Non-pigmented ciliary epithelial cell (primary cell): ENCODE measurements around the gene PAQR6.

Experiments used
- DNase-seq: peaks from one replicate; pipeline ENCODE4 v3.0.0-alpha.2; 2010; ENCODE audit warnings: low read depth

The PAQR6 gene, protein sequence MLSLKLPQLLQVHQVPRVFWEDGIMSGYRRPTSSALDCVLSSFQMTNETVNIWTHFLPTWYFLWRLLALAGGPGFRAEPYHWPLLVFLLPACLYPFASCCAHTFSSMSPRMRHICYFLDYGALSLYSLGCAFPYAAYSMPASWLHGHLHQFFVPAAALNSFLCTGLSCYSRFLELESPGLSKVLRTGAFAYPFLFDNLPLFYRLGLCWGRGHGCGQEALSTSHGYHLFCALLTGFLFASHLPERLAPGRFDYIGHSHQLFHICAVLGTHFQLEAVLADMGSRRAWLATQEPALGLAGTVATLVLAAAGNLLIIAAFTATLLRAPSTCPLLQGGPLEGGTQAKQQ

DNA sequence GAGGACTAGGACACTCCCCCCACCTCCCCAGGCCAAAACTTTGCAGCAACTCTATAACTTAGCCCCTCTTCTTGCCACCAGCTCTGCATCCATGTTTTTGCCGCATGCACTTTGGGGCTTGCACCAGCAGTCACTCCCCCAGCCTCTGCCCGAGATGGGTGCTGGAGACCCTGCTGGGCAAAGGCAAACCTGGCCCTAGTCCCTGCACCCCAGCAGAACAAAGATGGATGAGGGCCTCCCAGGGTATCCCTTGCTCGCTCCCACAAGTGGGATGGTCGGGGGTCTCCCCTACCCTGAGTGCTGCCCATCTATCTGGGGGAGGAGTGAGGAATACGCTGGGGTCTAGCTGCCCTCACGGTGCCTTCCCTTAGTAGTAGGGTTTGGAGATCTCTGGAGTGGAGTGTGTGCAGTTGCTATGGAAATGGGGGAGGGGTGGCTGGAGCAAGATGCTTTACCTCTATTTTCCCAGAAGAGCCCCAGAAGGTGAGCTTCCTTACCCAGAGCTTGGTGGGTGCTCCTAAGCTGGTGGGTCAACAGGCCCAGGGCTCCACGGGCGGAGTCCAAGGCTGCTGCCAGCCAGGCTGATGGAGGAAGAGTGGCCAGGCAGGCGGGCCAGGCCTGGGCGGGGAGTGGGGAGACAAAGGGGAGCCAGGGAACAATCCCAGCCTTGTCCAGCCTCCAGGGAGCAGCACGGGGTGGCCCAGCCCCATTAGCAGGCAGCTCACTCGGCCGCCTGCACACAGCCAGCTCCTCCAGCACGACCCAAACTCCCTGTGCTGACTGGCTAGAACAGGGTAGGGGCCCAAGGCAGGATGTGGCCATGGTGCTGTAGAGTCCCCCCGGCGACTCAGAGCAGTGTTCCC, at the start of gene PAQR6:
Gene PAQR6, minus strand, starts transcription at position 597 of the 863 bp plus-strand sequence. CDS start 1,325 bp downstream, outside the sequence.
- no peak for DNase-seq

DNA sequence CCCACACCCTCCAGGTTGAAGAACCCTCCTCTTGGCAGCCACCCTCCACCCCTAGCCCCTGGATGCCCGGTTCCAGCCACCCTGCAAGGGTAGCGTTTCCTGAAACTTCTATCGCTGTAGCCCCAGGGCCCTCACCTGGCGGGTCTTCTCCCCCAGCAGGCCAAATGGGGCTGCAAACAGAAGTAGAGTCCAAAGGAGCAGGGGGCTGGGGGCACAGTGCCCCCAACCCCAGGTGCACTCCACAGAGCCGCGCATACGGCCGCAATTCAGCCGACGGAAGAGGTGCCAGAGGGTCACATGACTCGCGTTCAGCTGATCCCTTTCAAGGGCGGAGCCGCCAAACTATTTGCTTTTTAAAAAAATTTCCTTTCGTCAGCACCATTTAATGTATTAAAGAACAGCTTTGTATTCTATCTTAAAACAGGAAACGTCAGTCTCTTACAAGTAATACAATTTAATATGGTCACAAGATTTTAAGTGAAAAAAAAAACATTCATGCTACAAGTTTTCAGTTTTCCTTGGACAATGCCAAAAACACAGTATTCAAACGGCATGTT, 47.6 kb upstream of the PAQR6 start, which contains the start of gene GLMP:
Gene GLMP, minus strand, starts transcription at position 289 of the 557 bp plus-strand sequence. Its CDS starts 34 bp downstream, at position 255.
- no peak for DNase-seq

DNA sequence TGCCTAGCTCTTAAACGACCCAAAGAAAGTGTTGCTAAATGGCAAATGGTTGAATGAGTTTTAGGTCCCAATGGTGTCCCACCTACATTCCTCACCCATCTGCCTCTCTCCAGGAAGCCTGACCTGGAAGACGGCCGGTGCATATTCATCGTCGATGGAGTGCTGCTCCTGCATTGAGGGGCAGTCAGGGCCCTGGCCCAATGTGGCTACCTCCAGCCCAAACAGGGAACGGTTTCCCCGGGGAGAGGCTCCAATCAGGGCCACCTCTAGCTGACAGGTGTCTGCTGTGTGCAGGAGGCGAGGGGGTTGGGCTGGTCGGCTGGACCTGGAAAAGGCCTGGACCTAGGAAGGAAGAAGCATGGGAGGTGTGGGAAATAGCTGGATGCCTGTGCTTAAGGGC, 46.0 kb upstream of the PAQR6 start:
- DNase-seq = no peak

DNA sequence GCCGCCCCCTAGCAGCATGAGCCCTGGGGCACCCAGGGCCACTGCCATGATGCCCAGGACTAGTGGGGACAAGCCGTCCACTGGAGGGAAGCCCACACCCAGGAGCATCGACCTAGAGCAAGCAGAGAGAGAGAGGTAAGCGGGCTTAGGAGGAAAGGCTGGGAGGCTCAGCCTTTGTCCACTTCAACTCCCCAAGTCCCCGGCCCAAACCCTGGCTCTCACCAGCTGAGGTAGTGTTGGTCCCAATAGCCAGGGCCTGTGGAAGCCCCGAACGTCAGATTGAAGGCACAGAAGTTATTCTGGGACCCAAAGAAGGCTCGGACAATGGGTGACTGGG, 45.2 kb upstream of the PAQR6 start:
- DNase-seq = no peak

DNA sequence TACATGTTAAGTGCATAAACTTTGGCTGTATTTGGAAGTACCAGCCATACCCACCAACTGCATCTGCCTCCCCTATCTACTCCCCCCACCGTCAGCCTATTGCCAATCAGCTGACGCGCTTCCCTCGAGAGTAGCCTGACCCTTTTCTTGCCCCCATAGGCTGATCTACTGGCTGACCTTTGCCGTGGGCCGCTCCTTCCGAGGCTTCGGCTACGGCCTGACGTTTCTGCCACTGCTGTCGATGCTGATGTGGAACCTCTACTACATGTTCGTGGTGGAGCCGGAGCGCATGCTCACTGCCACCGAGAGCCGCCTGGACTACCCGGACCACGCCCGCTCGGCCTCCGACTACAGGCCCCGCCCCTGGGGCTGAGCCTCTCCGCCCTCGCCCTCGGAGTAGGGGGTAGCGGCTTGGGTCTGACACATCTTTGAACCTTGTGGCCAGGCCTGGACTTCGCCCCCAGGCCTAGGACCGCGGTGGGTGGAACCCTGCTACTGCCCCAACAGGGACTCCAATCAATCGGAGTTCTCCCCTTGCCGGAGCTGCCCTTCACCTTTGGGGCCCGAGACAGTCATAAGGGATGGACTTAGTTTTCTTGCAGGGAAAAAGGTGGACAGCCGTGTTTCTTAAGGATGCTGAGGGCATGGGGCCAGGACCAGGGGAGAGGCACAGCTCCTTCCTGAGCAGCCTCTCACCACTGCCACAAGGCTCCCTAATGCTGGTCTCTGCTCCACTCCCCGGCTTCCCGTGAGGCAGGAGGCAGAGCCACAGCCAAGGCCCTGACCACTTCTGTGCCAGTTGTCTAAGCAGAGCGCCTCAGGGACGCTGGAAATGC, 43.6 kb upstream of the PAQR6 start:
- DNase-seq = no peak

DNA sequence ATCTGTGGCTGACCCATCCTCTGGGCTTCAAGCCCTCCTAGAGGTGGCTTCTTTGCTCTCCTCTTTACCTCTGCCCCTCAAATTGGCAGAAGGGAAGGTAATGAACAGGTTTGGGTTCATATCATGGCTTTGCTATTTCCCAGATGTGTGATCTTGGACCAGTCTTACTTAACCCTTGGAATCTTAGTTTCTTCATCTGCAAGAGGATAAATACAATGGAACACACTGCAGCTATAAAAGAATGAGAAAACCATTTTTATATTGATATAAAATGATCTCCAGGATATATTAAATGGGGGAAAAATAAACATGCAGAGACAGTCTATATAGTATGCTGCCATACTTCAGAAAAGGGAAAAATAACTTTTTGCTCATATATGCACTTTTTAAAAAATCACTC, 42.0 kb upstream of the PAQR6 start:
- DNase-seq = no peak

DNA sequence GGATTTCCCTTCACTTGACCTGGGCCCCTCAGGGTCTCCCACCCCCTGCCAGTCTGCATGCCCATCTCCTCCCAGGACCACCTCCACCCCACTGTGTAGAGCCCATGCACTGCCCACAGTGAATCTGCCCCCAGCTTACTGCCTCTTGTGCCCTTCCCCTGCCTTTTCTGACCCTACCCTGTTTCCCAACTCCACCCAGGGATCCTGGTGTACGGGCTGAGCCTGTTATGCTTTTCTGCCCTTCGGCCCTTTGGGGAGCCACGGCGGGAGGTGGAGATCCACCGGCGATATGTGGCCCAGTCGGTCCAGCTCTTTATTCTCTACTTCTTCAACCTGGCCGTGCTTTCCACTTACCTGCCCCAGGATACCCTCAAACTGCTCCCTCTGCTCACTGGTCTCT, 38.2 kb upstream of the PAQR6 start:
- no peak for DNase-seq

DNA sequence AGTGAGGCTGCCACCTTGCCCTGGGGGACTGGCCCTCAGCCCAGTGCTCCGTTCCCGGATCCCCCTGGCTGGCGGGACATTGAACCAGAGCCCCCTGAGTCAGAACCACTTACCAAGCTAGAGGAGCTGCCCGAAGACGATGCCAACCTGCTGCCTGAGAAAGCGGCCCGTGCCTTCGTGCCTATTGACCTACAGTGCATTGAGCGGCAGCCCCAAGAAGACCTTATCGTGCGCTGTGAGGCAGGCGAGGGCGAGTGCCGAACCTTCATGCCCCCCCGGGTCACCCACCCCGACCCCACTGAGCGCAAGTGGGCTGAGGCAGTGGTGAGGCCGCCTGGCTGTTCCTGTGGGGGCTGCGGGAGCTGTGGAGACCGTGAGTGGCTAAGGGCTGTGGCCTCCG, 37.6 kb upstream of the PAQR6 start:
- DNase-seq = no peak

DNA sequence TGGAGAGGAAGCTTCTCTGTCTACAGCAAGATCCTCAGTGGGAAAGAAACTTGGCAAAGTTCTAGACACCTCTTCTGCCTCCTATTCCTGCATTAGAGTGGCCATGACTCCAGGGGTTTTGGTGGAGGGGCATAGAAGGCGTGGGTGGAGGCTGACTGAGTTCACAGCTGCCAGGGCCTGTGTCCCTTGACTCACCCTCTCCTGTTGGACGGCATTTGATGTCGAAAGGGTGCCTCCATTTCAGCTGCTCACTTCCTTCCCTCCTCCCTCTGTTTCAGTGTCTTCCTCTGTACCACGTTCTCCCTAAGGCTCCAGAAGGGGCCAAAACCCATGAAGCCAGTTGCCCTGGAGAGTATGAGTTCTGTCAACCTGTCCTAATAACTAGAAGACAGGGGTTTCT, 36.9 kb upstream of the PAQR6 start:
- DNase-seq = no peak

DNA sequence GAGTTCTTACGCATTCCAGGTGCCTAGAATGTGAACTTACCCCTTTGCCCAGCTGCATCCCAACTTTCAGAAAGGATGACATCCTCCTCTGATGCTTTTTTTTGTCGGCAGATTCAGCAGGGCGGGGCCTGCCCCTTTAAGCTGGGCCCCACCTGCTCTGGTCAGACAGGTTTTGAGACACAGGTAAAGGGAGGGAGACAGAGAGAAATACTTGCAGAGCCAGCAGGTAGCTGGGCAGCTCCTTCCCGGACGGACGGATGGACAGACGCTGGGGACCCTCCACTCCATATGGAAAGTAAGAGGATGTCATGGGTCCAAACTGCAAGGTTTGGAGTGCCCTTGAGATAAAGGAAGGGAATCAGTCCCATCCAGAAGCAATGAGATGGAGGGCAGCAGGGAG, 36.3 kb upstream of the PAQR6 start, which contains the start of gene TMEM79:
Gene TMEM79, plus strand, starts transcription at position 214 of the 400 bp plus-strand sequence. CDS start 902 bp downstream, outside the sequence.
- DNase-seq = no peak

DNA sequence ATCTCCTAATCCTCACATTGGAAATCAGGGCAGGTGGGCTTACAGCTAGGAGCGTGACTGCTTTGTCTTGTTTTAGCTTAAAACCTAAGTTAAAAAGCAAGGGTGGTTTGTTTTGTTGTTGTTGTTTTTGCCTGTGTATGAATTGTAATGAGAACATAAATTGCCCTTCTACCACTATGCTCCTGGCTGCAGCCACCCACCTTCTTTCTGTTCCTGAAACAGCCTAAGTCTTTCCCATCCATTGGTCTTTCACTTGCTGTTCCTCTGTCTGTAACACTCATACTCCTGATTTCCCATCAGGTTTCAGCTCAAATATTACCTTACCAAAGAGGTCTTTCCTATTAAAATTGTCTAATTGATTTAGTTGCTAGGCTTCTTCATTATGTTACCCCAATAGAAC, 35.7 kb upstream of the PAQR6 start:
- DNase-seq = no peak

DNA sequence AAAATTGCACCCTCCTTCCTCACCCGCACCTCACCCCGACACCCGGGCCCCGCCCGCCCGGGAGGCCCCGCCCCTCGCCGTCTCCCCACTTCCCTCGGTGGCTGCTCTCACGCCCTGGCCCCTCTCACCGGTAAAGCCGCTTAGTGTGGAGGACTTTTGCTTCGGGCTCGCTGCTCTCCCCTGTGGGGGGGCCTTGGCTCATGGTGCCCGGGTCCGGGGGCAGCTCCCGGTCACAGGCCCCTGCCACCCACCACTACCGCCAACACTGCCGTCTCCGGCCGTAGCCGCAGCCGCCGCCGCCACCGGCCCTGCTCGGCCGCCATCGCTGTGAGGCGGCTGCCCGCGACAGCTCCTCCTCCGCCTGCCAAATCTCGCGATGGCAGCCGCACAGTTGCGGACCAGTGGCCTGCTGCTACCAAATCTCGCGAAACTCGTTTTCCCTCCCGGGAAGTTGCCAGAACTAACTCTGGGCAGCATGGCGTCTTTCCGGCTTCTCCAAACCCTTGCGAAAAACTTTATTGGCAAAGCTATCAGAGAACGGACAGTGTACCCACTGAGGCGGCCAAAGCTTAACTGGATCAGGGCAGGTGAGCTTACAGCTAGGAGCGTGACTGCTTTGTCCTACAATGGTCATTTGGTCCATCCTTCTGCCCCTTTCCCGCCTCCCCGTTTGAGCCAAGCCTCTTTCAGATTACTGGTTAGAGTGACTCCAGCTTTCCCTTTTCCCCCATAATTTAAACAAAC, 34.8 kb upstream of the PAQR6 start, which contains the start of gene SMG5:
Gene SMG5, minus strand, starts transcription at position 347 of the 744 bp plus-strand sequence. Its CDS starts 145 bp downstream, at position 202.
- peak; percentile 95 for DNase-seq

DNA sequence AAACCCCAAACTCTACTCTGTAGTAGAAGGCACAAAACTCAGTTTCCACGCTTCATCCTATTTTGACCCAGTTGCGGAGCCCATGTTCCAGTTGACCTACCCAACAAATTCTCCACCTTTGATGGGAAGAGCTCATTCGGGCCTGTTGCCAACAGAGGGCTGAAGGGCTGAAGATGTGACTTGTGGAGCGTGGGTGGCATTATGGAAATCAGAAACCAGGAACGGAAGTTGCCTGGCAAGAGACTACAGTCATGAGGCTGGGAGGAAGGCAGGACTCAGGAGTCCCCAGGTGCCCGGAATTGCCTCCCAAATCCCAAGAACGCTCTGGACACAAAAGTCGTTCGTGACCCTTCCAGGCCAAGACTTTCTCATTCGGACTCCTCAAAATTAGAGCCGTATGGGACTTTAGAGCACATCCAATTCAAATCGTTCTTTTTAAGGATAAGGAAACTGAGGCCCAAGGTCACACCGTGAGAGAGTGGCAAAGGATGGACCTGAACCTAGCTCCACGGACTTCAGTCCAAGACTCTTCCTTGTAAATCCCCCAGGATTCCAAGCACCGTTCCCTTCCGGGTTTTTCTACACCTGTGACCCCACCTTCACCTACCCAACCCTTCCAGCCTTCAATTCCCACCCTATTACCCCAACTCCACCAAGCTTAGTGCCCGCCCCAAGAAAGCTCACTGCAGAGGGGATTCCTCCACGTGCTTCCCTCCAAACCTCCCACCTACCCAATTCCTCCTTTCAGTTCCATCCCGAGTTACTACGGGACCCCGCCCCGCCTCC, 34.0 kb upstream of the PAQR6 start:
- no peak for DNase-seq

DNA sequence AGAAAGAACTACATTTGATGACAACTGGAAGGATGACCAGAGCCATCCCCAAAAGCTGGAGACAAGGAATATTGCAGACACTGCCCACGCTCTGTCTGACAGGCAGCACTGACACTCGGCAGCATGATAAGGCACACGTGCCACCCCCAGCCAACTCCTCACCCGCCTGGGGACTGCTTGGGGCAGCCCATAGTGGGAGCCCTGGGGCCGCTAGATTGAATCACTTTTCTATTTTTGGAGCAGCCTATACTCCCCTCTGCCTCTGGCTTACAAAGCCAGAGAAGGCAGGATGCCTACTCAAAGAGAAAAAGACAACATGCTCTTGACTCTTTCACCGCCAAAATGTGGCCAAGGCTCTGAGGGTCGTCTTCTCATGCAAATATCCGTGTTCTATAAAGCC, 33.4 kb upstream of the PAQR6 start:
- DNase-seq = no peak

DNA sequence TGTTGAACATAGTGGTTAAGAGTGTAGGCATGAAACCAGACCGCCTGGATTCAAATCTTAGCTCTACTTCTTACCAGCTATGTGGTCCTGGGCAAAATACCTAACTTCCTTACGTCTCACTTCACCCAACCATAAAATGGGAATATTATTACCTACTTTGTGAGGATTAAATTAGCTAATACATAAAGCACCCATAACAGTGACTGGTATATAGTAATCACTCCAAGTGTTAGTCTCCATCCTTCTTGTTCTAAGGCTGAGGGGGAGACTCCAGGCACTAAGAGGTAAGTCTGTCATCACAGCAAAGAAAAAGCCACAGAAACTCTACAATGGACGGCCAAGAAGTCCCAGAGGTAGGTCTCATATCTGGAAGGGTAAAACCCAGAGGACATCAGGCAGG, 32.0 kb upstream of the PAQR6 start:
- no peak for DNase-seq

DNA sequence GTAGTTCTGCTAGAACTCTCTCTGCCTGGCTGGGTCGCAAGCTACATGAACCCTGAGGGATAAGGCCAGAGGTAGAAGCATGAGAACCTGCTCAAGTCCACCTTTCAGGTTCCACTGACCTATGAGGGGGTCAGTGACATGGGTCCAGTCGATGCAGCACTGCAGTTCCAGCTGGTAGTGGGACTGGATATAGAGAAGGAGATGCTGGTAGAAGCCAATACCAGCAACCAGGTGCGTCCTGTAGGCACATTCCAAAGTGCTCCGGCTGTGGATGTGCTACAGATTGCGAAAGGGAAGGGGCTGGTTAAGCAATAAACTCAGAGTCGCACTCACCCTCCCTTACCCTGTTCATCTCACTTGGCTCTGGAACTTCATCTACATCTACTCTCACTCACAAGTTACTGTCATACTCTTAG, 29.1 kb upstream of the PAQR6 start:
- no peak for DNase-seq

DNA sequence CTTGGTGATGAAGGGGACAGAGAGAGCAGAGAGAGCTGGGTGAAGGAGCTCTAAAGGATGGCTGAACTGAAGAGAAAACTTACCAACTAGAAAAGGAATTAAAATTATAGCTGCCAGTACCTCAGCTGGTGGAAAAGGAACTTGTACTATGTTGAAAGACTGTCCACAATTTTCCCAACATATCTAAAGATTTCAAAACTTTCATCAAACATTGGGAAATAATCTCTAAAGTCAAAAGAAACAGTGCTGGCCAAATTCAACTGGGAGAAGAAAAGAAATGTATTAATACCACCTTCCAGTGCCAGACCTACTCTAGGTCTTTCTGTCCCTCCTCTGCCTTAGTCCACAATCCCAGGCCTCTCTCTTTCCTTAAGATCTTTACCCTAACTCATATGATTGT, 28.7 kb upstream of the PAQR6 start:
- DNase-seq = no peak

DNA sequence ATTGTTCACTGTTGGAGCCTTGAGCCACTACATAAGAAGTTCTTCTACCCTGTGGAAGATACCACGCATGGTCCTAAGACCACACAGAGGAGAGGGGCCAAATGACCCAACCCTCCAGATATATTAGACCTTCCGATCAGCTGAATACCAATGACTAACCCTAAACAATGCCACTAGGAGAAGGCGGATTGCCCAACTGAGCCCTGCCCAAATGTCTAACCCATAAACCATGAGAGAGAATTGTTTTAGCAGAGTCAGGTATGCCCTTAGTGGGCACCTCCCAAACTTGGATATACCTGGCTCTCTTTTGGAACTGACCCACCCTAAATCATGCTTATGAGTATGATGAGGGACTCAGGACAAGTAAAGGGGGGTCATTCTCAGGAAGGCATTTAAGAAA, 22.5 kb upstream of the PAQR6 start:
- no peak for DNase-seq

DNA sequence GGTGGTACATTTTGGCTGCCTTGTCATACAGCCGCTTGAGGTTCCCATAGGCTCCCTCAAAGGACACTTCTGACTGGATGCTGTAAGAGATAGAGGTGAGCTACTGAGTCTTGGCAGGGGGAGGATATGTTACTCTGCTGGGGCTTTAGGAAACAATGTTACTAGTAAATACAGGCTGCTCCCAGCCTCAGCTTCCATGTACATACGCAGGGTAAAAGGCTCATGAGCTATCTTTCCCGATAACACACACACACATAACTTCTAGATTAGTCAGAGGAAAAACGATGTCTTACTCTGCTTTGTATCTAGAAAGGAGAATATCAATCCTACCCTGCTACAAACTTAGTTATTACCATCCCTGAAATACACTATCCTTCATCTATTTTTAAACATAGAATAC, 20.5 kb upstream of the PAQR6 start:
- no peak for DNase-seq

DNA sequence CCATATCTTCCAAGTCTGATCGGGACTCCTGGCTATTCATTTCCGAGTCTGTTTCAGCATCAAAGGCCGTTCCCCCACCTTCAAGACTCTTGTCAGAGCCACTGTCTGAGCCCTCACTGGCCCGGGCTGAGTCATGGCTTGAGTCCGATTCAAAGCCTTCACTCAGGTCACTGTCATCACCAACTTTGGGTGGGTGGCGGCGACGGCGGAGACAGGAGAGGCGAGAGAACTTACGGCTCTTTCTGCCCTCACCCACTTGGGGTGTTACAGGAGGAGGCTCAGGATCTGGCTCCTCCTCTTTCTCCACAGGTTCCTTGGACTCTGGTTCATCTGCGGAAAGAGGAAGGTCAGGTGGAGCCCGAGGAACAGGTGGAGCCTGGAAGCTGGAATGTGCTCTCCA, 18.2 kb upstream of the PAQR6 start:
- no peak for DNase-seq
